Skeletal muscle tissue (tissue), 4 donors: ENCODE data around the gene SPRR4. TPM values are rescaled to one million over a fixed set of nuclear protein-coding genes. Genes with fewer than 3 reads are reported as not detected.

Source experiments
- H3K27ac ChIP-seq: one replicate; pipeline ENCODE4 v1.7.0; 2013; ENCODE audit warnings: mild to moderate bottlenecking, low read depth, low read length, inconsistent platforms
- H3K27me3 ChIP-seq, 3 donors: one replicate each; pipeline ENCODE4 v1.7.0; 2013; ENCODE audit warnings: low read length in 3 of 3; ENCODE audit not compliant: control insufficient read depth in 3 of 3, insufficient read depth in 3 of 3
- H3K36me3 ChIP-seq, 3 donors: one replicate each; pipeline ENCODE4 v1.7.0; 2013; ENCODE audit warnings: low read length in 3 of 3; ENCODE audit not compliant: control insufficient read depth in 3 of 3, insufficient read depth in 3 of 3
- H3K4me1 ChIP-seq, 3 donors: one replicate each; pipeline ENCODE4 v1.7.0; 2013; ENCODE audit warnings: low read length in 3 of 3, mild to moderate bottlenecking in 3 of 3; ENCODE audit not compliant: control insufficient read depth in 3 of 3, insufficient read depth in 3 of 3
- H3K4me3 ChIP-seq, 3 donors: one replicate each; pipeline ENCODE4 v1.7.0; 2013; ENCODE audit warnings: low read length in 3 of 3
- H3K9ac ChIP-seq, 3 donors: one replicate each; pipeline ENCODE4 v1.7.0; 2013; ENCODE audit warnings: low read length in 3 of 3, mild to moderate bottlenecking in 3 of 3, moderate library complexity in 2 of 3, low read depth in 1 of 3
- H3K9me3 ChIP-seq, 3 donors: one replicate each; pipeline ENCODE4 v1.7.0; 2013; ENCODE audit warnings: low read length in 3 of 3; ENCODE audit not compliant: control insufficient read depth in 3 of 3
- total RNA-seq: library from RNA; depleted of rRNA; stranded (reverse); fragments of >200 nt; gene quantifications from one replicate; pipeline ENCODE4 v1.2.3, GENCODE V29; 2014
- donor health status: Osteomylitis.

The SPRR4 gene
- total RNA-seq, 1 donor from 2014 or later = not detected

DNA sequence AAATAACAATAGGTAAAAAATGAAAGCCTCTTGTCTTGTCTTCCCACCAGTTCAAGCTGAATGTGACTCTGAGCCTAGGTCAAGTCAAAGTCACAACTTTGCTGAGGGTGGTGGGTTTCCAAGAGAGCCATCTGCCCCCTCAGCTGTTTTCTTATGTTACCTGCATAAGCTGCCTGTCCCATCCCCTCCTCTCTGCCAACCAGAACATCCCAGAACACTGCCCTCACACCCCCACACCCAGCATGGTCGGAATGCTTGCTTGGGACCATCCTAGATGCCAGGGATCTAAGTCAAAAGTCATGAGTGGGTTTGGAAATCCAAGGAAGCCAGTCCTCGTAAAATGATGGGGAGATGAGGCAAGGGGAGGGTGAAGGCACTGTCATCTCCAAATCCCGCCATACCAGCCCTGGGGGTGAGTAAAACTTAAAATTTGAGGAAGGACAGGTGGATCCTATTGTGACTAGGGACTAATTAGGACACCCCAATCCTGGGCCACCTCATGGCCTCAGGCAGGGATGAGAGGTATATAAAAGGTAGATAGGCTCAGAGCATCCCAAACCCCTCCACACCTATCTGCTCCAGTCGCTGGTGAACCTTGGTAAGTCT, 23.7 kb upstream of the SPRR4 start, which contains the start of gene SPRR5:
SPRR5 (plus strand) TSS at position 556 of the 606 bp plus-strand sequence. CDS start 1,349 bp downstream, outside the sequence.
- Histone ChIP-seq H3K4me3 (no peak within 1 kb of the TSS), H3K9me3 (peaks cover 0 to 2% (median 0%) of the 10 kb centered on the region in 3 donors), H3K27me3 (no peaks in the 10 kb centered on the region), H3K36me3 (no peaks in the 10 kb centered on the region), H3K9ac (no peak within 1 kb of the TSS), H3K27ac (no peak within 1 kb of the TSS), H3K4me1 (no peaks in the 10 kb centered on the region)

DNA sequence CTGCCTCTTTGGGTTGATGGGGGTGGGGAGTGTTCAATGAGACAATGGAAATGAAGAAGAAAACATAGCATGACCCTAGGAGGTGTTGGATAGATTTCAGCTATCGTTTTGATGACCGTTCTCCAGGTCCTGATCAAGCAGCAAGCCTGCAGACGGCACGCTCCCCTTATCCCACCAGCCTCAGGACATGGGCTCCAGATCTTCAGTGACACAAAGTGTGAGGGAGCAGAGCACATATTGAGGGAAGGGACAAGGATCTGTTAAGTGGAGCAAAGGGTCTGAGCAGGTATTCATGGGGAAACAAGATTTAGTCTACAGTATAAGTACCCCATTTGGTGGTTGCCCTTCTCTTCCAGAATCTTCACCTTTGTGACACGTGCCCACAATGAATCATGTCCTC, 18.7 kb upstream of the SPRR4 start:
- H3K4me1 ChIP-seq = no peaks in the 10 kb centered on the region
- no peak overlapping the region for H3K4me3 ChIP-seq
- H3K9ac ChIP-seq = no peak overlapping the region
- H3K36me3 ChIP-seq = no peaks in the 10 kb centered on the region
- peaks cover 0 to 3% (median 0%) of the 10 kb centered on the region in 3 donors for H3K27me3 ChIP-seq
- peaks cover 0 to 2% (median 0%) of the 10 kb centered on the region in 3 donors for H3K9me3 ChIP-seq
- H3K27ac ChIP-seq = no peak overlapping the region

DNA sequence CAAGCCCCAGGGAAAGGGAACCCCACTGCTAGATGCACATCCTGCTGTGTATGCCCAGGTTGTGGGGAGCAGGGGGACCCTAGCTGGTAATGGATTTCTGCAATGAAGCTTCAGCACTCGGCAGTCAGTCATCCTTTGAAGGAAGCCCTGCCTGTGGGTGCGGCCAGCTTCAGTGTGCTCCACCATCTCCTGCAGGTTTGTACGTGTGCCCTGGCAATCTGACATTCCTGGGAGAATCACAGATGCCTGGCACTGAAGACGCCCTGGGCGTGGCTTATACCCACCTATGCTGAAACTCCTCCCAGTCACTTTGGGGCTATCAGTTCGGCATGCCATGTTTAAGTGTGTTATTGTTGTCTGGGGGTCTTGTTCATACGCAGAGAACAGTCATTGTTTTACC, 16.7 kb upstream of the SPRR4 start:
- Histone ChIP-seq H3K36me3 (no peaks in the 10 kb centered on the region), H3K9ac (no peak overlapping the region), H3K9me3 (no peaks in the 10 kb centered on the region), H3K4me1 (no peaks in the 10 kb centered on the region), H3K27ac (no peak overlapping the region), H3K4me3 (no peak overlapping the region), H3K27me3 (peaks cover 0 to 3% (median 0%) of the 10 kb centered on the region in 3 donors)

DNA sequence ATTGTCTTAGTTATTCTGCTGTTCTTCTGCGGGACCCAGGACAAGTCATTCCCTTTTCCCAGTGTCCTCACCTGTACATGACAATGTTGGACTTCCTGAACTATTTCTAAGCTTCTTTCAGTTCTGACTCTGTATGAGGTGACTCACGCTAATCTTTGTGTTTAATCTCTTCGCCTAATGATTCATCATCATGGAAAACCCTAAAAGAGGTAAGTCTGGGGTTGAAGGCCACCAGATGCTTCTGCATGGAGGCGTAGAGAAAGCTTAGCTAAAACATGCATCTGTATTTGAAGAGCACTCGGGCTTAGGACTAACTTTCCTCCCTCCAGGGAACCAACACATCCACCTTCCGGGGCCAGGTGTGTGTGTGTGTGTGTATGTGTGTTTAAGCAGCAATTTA, 16.0 kb upstream of the SPRR4 start:
- Histone ChIP-seq H3K4me3 (no peak overlapping the region), H3K9ac (no peak overlapping the region), H3K36me3 (no peaks in the 10 kb centered on the region)

DNA sequence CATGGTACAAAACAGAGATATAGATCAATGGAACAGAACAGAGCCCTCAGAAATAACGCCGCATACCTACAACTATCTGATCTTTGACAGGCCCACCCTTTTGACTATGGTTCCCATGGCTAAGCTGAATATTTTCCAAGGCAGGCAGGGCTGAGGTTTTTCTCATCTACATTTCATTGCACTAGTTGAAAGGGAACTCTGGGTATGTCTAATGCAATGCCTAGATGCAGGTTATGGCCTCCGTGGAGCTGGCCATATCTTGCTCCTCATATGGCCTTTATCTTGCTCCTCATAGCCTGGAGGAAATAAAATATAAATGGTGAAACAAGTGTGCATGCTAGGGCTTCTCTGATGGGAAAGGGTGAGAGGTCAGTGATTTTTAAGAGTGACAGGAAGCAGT, 12.9 kb upstream of the SPRR4 start:
- Histone ChIP-seq H3K4me3 (no peak overlapping the region), H3K9ac (no peak overlapping the region), H3K4me1 (no peaks in the 10 kb centered on the region), H3K9me3 (peaks cover 0 to 3% (median 0%) of the 10 kb centered on the region in 3 donors), H3K27ac (no peak overlapping the region), H3K36me3 (no peaks in the 10 kb centered on the region), H3K27me3 (peaks cover 0 to 4% (median 3%) of the 10 kb centered on the region in 3 donors)

More for the DNA sequence above, 16.0 kb upstream of the SPRR4 start:
- Histone ChIP-seq H3K27me3 (peaks cover 0 to 3% (median 0%) of the 10 kb centered on the region in 3 donors), H3K27ac (no peak overlapping the region), H3K4me1 (no peaks in the 10 kb centered on the region), H3K9me3 (no peaks in the 10 kb centered on the region)

DNA sequence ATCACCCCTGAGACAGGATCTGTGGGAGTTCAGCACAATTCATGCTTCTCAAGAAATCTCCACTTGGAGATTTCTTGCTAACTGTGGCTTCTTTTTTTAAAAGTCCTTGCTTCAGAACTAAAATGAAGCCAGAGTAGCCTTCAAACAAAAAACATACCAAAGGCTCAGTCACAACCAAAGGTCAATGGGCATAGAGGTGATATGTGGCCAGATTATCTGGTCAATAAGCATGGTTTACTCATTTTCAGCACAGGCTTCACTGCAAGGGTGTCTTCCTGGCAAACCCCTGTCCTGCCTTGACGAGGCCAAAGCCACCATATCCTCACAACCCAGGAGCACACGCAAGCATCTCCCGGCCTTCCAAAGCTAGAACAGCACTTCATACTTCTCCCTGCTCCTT, 11.2 kb upstream of the SPRR4 start:
- no peaks in the 10 kb centered on the region for H3K4me1 ChIP-seq
- peaks cover 0 to 4% (median 0%) of the 10 kb centered on the region in 3 donors for H3K27me3 ChIP-seq
- no peaks in the 10 kb centered on the region for H3K36me3 ChIP-seq
- no peak overlapping the region for H3K27ac ChIP-seq
- no peak overlapping the region for H3K9ac ChIP-seq
- H3K4me3 ChIP-seq = no peak overlapping the region
- H3K9me3 ChIP-seq = peaks cover 0 to 3% (median 0%) of the 10 kb centered on the region in 3 donors

DNA sequence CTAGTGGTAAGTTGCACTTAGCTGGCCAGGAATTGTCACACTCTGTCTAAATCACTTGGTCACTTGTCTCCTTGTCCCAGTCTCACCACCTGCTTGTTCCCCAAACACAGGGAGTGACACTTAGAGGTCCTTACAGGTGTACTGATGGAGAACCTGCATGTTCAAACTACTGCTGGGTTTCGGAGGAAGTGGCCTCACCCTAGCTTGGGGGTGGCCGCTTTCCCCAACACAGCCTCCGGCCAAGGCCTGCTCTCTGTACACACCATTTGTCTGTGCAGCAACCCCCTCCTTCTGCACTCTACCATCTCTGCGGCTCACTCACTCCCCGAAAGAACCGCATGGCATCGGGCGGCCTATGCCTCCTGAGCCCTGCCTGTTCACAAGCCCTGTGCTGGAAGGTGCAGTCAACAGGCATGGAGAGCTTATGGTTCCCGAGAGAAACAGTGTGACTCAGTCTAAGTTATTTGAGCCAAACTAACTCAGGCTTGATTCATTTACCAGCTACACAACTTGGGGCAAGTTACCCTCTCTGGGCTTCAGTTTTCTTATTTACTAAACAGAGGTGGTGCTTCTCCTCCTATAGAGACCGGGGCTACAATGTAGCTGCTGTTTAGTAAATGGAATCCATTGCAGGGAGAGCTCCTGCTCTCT, 10.5 kb upstream of the SPRR4 start:
- no peaks in the 10 kb centered on the region for H3K4me1 ChIP-seq
- peaks cover 0 to 3% (median 0%) of the 10 kb centered on the region in 3 donors for H3K9me3 ChIP-seq
- peaks cover 0 to 4% (median 3%) of the 10 kb centered on the region in 3 donors for H3K27me3 ChIP-seq
- H3K4me3 ChIP-seq = no peak overlapping the region
- H3K9ac ChIP-seq = no peak overlapping the region
- H3K27ac ChIP-seq = no peak overlapping the region
- H3K36me3 ChIP-seq = no peaks in the 10 kb centered on the region

DNA sequence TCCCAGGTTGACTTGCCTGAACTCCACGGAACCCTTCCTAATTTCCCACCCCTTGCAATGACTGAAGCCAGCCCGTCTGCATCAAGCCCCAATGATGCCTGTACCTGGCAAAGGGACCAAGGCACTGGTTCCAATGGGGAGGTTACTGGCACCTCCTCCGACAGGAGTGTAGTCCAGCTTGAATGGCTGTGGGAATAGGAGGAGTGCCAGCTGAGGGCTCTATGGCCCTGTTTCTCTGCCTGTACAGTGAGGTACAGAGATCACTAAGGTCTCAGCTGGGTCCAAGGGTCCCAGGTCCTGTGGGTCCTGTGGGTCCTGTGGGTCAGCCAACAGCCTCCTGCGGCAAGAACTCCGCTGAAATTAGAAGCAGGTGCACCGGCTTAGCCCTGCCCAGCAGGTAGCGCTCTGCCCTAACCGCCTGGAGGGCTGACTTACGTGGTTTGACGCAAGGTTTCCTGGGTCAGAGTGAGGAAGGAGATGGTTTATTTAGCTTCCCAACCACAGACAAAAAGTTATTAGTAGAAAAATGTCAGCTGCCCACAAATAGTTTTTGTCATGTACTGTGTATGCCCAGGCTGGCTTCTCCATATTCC, 9.9 kb upstream of the SPRR4 start:
- Histone ChIP-seq H3K9me3 (peaks cover 0 to 3% (median 0%) of the 10 kb centered on the region in 3 donors), H3K36me3 (no peaks in the 10 kb centered on the region), H3K4me1 (no peaks in the 10 kb centered on the region), H3K27me3 (peaks cover 0 to 4% (median 3%) of the 10 kb centered on the region in 3 donors), H3K27ac (no peak overlapping the region), H3K9ac (no peak overlapping the region), H3K4me3 (no peak overlapping the region)

DNA sequence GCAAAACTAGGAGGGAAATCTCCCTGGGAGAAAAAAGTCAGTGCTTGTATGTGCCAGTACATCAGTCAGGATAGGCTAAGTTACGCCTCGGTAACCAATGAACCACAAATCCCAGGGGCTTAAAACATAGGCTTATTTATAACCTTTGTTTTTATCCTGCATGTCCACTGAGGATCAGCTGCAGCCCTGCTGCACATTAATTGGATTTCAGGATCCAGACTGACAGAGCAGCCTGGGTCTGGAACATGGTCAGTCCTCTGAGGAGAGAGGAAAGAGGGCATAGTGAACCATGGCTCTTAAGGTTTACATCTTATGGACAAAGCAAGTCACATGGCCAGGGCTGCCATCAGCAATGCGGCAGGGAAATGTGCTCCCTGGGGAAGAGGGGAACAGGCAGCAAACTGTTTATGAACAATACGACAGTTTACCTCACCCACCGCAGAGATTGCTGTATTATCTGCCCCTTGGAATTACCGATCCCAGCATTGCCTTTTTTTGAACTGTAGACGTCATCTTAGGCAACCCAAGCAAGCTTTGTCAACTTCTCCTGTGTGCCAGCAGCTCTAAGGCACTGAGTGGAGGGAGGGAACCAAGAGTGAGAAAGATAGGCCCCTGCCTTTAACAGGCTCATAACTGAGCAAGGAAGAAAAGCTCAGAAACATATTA, 9.1 kb upstream of the SPRR4 start:
- no peak overlapping the region for H3K9ac ChIP-seq
- H3K27ac ChIP-seq = no peak overlapping the region
- no peaks in the 10 kb centered on the region for H3K36me3 ChIP-seq
- H3K4me1 ChIP-seq = no peaks in the 10 kb centered on the region
- no peak overlapping the region for H3K4me3 ChIP-seq
- peaks cover 0 to 4% (median 3%) of the 10 kb centered on the region in 3 donors for H3K27me3 ChIP-seq
- H3K9me3 ChIP-seq = peaks cover 0 to 3% (median 0%) of the 10 kb centered on the region in 3 donors
